Measurements from ENCODE around the gene HDAC6.
"Not testable (repeated sequence)": the region's sequence is repeated elsewhere in the genome, so short reads cannot be mapped to it uniquely, and the experiment has no call there.

HDAC6 gene

GRCh38 chrX:48854898-48855297 is 53.0 kb downstream of the HDAC6 start:
- H3K27ac ChIP-seq = no peak overlapping the region
- DNase-seq (ENCODE audit: low read depth, low spot score) = no peak

GRCh38 chrX:48864210-48864609 is 62.3 kb downstream of the HDAC6 start:
- H3K27ac ChIP-seq = peak overlapping the region; percentile 52
- no peak for DNase-seq (ENCODE audit: low read depth, low spot score)

GRCh38 chrX:48872017-48872416 is 70.2 kb downstream of the HDAC6 start:
- DNase-seq (ENCODE audit: low read depth, low spot score); H3K27ac ChIP-seq: not testable (repeated sequence)

All from epithelial cell of prostate (primary cell).